ENCODE data around the gene LRCH2.

The LRCH2 gene, protein sequence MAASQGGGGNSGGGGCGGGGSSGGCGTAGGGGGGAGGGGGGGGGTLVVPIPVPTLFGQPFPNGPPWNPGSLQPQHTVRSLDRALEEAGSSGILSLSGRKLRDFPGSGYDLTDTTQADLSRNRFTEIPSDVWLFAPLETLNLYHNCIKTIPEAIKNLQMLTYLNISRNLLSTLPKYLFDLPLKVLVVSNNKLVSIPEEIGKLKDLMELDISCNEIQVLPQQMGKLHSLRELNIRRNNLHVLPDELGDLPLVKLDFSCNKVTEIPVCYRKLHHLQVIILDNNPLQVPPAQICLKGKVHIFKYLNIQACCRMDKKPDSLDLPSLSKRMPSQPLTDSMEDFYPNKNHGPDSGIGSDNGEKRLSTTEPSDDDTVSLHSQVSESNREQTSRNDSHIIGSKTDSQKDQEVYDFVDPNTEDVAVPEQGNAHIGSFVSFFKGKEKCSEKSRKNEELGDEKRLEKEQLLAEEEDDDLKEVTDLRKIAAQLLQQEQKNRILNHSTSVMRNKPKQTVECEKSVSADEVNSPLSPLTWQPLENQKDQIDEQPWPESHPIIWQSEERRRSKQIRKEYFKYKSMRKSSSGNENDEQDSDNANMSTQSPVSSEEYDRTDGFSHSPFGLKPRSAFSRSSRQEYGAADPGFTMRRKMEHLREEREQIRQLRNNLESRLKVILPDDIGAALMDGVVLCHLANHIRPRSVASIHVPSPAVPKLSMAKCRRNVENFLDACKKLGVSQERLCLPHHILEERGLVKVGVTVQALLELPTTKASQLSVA

DNA sequence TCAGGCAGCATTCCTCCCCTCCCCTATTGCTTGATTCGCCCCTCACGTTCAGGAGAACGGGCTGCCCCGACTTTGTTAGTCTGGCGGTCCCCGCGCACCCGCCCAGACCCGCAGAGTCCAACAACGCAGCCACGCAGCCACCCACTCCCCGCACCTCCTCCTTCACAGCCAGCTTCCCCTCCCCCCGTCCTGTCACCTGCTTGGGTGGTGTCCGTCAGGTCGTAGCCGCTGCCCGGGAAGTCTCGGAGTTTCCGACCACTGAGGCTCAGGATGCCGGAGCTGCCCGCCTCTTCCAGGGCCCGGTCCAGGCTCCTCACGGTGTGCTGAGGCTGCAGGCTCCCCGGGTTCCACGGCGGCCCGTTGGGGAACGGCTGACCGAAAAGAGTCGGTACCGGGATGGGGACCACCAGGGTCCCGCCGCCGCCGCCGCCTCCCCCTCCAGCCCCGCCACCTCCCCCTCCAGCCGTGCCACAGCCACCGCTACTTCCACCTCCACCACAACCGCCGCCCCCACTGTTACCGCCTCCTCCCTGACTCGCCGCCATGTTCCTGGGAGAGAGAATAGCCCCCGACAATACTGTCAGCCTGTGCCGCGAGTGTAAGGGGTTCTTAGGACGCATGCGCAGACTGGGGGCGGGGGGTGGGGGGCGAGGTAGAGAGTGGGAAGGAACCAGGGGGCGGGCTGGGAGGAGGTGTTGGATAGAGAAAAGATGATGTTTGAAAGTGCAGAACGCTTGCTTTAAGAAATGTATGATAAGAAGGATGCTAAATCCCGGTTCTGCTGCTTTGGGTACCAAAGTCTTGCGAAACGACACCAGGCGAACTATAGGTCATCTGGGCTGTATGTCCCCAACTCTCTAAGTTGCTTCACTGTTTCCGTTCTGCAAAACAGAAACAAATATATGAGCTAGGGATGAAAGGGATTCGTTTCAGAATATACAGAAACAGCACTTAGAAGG, at the start of gene LRCH2:
Gene LRCH2, minus strand, starts transcription at position 600 of the 959 bp plus-strand sequence. Its CDS starts 55 bp downstream, at position 545.
- peaks cover 5 to 11% of the 10 kb centered on the region in 2 donors for H3K27me3 ChIP-seq (ENCODE audit: control insufficient read depth in 2 of 2, insufficient read depth in 2 of 2, low read length in 2 of 2)
- H3K9me3 ChIP-seq (ENCODE audit: control insufficient read depth in 2 of 2, low read length in 2 of 2) = no peaks in the 10 kb centered on the region
- peak within 1 kb of the TSS; percentile 5 to 18 for H3K27ac ChIP-seq (ENCODE audit: low read depth in 2 of 2, low read length in 2 of 2)
- no peaks in the 10 kb centered on the region for H3K4me1 ChIP-seq (ENCODE audit: control insufficient read depth in 2 of 2, insufficient read depth in 2 of 2, low read length in 2 of 2)
- H3K36me3 ChIP-seq (ENCODE audit: control insufficient read depth in 2 of 2, insufficient read depth in 2 of 2, low read length in 2 of 2) = no peaks in the 10 kb centered on the region
- peak within 1 kb of the TSS in 1 of 2 donors; percentile 27 for H3K9ac ChIP-seq (ENCODE audit: low read depth in 1 of 2, low read length in 2 of 2)
- H3K4me3 ChIP-seq (ENCODE audit: low read length in 2 of 2) = peak within 1 kb of the TSS; percentile 49 to 56

DNA sequence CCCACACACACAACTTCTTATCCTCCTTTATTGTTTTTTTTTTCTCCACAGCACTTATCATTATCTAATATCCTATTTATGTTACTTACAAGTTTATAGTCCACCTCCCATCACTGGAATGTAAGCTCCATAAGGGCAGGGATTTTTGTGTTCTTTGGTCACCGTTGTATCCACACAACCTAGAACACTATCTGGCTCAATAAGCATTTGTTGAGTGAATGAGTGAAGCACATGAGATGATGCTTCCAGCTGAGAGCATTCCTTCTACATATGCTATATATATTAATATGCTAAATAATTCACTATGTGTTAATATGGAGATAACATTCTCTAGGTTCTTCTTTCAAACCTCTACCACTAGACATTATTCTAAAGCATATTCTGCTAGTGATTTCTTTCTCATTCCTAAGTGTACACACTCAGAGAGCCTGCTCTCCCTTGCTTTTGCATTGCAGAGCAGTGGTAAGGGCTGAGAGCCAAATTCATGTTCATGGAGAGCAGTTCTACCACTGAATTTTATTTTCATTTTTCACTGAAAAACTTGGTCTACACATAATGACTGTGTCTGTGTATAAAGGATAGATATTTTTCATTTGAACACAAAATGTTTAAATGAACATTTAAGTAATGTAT, 35.3 kb upstream of the LRCH2 start:
- Histone ChIP-seq H3K27ac (ENCODE audit: low read depth in 2 of 2, low read length in 2 of 2) (no peak overlapping the region), H3K9me3 (ENCODE audit: control insufficient read depth in 2 of 2, low read length in 2 of 2) (no peaks in the 10 kb centered on the region), H3K9ac (ENCODE audit: low read depth in 1 of 2, low read length in 2 of 2) (no peak overlapping the region), H3K4me3 (ENCODE audit: low read length in 2 of 2) (no peak overlapping the region), H3K4me1 (ENCODE audit: control insufficient read depth in 2 of 2, insufficient read depth in 2 of 2, low read length in 2 of 2) (no peaks in the 10 kb centered on the region), H3K27me3 (ENCODE audit: control insufficient read depth in 2 of 2, insufficient read depth in 2 of 2, low read length in 2 of 2) (peaks cover 0 to 3% of the 10 kb centered on the region in 2 donors), H3K36me3 (ENCODE audit: control insufficient read depth in 2 of 2, insufficient read depth in 2 of 2, low read length in 2 of 2) (no peaks in the 10 kb centered on the region)

DNA sequence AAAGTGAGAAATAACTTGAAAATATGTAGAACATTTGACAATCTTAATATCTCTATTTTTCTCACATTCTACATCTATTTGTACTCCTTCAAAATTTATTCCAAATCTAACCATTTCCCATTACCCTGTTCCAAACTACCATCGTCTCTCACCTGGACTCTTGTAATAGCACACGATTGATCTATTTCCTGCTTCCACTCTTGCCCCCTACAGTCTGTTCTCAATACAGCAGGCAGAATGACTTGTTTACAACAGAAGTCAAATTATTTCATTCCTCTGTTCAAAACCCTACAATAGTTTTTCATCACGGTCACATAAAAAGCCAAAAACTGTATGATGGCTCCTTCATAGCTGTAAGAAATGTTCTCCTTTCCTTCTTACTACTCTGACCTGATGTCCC, 34.5 kb upstream of the LRCH2 start:
- Histone ChIP-seq H3K4me1 (ENCODE audit: control insufficient read depth in 2 of 2, insufficient read depth in 2 of 2, low read length in 2 of 2) (no peaks in the 10 kb centered on the region), H3K27me3 (ENCODE audit: control insufficient read depth in 2 of 2, insufficient read depth in 2 of 2, low read length in 2 of 2) (peaks cover 0 to 3% of the 10 kb centered on the region in 2 donors), H3K27ac (ENCODE audit: low read depth in 2 of 2, low read length in 2 of 2) (no peak overlapping the region), H3K9me3 (ENCODE audit: control insufficient read depth in 2 of 2, low read length in 2 of 2) (no peaks in the 10 kb centered on the region), H3K9ac (ENCODE audit: low read depth in 1 of 2, low read length in 2 of 2) (no peak overlapping the region), H3K4me3 (ENCODE audit: low read length in 2 of 2) (no peak overlapping the region), H3K36me3 (ENCODE audit: control insufficient read depth in 2 of 2, insufficient read depth in 2 of 2, low read length in 2 of 2) (no peaks in the 10 kb centered on the region)

DNA sequence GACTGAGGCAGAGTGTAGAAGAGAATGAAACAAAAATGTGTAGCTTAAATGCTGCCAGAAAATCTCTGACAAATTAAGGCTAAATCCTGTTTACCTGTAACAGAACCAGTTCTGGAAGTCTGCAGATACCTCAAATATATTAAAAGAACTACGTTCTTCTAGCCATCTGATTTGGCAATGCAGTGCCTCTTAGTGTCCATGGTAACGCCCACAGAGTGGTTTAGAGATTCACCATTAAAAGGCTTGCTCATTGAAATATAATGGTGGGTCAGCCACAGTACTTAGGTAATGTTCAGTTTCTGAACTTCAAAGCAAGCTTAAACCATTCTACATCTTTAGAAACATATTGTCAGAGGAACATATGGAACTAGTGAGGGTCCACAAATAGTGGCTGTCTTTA, 32.4 kb upstream of the LRCH2 start:
- Histone ChIP-seq H3K9ac (ENCODE audit: low read depth in 1 of 2, low read length in 2 of 2) (no peak overlapping the region), H3K9me3 (ENCODE audit: control insufficient read depth in 2 of 2, low read length in 2 of 2) (no peaks in the 10 kb centered on the region), H3K4me3 (ENCODE audit: low read length in 2 of 2) (no peak overlapping the region), H3K27ac (ENCODE audit: low read depth in 2 of 2, low read length in 2 of 2) (no peak overlapping the region), H3K27me3 (ENCODE audit: control insufficient read depth in 2 of 2, insufficient read depth in 2 of 2, low read length in 2 of 2) (peaks cover under 1 to 5% of the 10 kb centered on the region in 2 donors), H3K4me1 (ENCODE audit: control insufficient read depth in 2 of 2, insufficient read depth in 2 of 2, low read length in 2 of 2) (no peaks in the 10 kb centered on the region), H3K36me3 (ENCODE audit: control insufficient read depth in 2 of 2, insufficient read depth in 2 of 2, low read length in 2 of 2) (no peaks in the 10 kb centered on the region)

DNA sequence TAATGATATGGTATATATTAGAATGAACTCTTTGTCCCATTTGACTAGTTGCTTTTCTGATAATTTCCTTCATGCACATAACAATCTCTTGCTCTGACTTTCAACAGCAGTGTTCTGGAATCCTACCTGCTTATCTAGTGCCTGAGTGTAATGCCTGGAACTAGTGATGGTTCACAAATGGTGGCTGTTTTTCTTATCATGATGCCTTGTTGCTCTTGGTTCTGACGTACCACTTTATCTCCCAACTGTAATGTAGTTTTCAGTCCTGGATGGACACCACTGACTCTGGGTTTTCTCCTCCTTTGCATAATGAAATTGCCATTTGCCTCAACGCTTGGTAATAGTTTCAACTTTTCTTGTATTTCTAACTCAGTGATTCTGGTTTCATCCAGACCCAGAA, 30.1 kb upstream of the LRCH2 start:
- H3K9ac ChIP-seq (ENCODE audit: low read depth in 1 of 2, low read length in 2 of 2) = no peak overlapping the region
- no peak overlapping the region for H3K4me3 ChIP-seq (ENCODE audit: low read length in 2 of 2)
- H3K27me3 ChIP-seq (ENCODE audit: control insufficient read depth in 2 of 2, insufficient read depth in 2 of 2, low read length in 2 of 2) = peaks cover 2 to 7% of the 10 kb centered on the region in 2 donors
- H3K27ac ChIP-seq (ENCODE audit: low read depth in 2 of 2, low read length in 2 of 2) = no peak overlapping the region
- no peaks in the 10 kb centered on the region for H3K36me3 ChIP-seq (ENCODE audit: control insufficient read depth in 2 of 2, insufficient read depth in 2 of 2, low read length in 2 of 2)
- H3K4me1 ChIP-seq (ENCODE audit: control insufficient read depth in 2 of 2, insufficient read depth in 2 of 2, low read length in 2 of 2) = no peaks in the 10 kb centered on the region
- no peaks in the 10 kb centered on the region for H3K9me3 ChIP-seq (ENCODE audit: control insufficient read depth in 2 of 2, low read length in 2 of 2)

DNA sequence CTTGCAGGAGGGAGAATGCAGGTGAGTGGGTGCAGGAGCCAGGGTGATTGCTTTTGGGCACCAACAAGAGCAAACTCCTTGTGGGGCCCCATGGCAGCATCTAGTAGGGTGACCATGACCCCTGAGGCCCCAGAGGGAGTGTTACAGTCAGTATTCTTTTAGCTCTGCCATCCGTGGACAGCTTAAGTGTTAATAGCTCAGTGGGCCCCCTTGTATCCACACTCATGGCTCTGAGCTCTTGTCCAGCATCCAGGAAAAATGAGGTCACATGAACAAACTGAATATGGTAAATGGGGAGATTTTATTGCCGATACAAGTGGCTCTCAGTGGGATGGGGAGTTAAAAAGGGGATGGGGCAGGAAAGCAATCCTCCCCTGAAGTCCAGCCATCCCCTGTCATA, 27.3 kb upstream of the LRCH2 start:
- H3K4me1 ChIP-seq (ENCODE audit: control insufficient read depth in 2 of 2, insufficient read depth in 2 of 2, low read length in 2 of 2) = no peaks in the 10 kb centered on the region
- no peaks in the 10 kb centered on the region for H3K9me3 ChIP-seq (ENCODE audit: control insufficient read depth in 2 of 2, low read length in 2 of 2)
- H3K9ac ChIP-seq (ENCODE audit: low read depth in 1 of 2, low read length in 2 of 2) = no peak overlapping the region
- peaks cover 2 to 7% of the 10 kb centered on the region in 2 donors for H3K27me3 ChIP-seq (ENCODE audit: control insufficient read depth in 2 of 2, insufficient read depth in 2 of 2, low read length in 2 of 2)
- no peak overlapping the region for H3K4me3 ChIP-seq (ENCODE audit: low read length in 2 of 2)
- no peak overlapping the region for H3K27ac ChIP-seq (ENCODE audit: low read depth in 2 of 2, low read length in 2 of 2)
- H3K36me3 ChIP-seq (ENCODE audit: control insufficient read depth in 2 of 2, insufficient read depth in 2 of 2, low read length in 2 of 2) = no peaks in the 10 kb centered on the region

DNA sequence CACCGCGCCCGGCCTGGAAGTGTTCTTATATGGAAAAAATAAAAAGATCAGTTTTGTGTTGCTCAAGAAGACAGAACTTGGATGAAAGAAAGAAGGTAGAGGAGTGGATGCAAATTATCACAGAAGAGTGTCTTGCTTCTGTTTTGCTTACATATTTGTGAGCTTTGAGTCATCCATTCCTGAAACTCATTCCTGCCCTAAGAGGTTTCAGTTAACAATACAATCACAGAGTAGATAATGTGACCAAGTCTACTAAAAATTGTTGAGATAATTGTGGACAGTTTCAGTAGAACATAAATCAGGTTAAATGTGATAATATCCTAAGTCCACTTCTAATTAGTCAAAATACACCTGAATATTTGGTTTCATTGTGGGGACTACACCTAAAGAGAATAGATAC, 26.4 kb upstream of the LRCH2 start:
- peaks cover 2 to 7% of the 10 kb centered on the region in 2 donors for H3K27me3 ChIP-seq (ENCODE audit: control insufficient read depth in 2 of 2, insufficient read depth in 2 of 2, low read length in 2 of 2)
- no peak overlapping the region for H3K9ac ChIP-seq (ENCODE audit: low read depth in 1 of 2, low read length in 2 of 2)
- no peak overlapping the region for H3K4me3 ChIP-seq (ENCODE audit: low read length in 2 of 2)
- no peaks in the 10 kb centered on the region for H3K36me3 ChIP-seq (ENCODE audit: control insufficient read depth in 2 of 2, insufficient read depth in 2 of 2, low read length in 2 of 2)
- no peak overlapping the region for H3K27ac ChIP-seq (ENCODE audit: low read depth in 2 of 2, low read length in 2 of 2)
- H3K9me3 ChIP-seq (ENCODE audit: control insufficient read depth in 2 of 2, low read length in 2 of 2) = no peaks in the 10 kb centered on the region
- no peaks in the 10 kb centered on the region for H3K4me1 ChIP-seq (ENCODE audit: control insufficient read depth in 2 of 2, insufficient read depth in 2 of 2, low read length in 2 of 2)

DNA sequence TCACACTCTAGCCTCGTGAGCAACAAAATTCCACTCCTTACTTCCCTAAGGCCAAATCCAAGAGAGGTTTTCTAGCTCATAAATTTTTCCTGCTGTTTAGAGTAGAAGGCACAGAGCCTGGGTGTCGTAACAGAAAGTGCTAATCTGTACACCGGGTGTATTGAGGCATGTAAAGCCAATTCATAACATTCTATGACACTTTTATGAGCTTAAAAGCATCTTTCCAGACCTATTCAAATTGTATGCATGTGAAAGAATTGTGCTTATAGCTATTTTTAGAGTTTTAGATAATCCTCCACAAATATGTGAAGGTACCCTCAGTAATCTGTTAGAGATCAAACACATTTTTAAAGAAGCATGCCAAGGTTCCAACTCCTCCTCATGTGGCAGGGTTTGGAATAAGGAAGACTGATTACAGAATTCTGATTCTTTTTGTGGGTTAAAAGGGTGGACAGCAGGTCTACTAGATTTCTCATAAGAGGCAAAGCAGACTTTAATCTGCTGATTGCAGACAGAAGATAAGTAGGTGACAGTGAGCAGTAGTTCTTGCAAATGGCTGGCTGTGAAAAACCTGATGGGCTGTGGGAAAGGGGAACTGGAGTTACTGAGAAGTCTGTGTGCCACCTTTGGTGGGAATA, 25.5 kb upstream of the LRCH2 start:
- H3K4me3 ChIP-seq (ENCODE audit: low read length in 2 of 2) = no peak overlapping the region
- H3K9me3 ChIP-seq (ENCODE audit: control insufficient read depth in 2 of 2, low read length in 2 of 2) = no peaks in the 10 kb centered on the region
- H3K4me1 ChIP-seq (ENCODE audit: control insufficient read depth in 2 of 2, insufficient read depth in 2 of 2, low read length in 2 of 2) = no peaks in the 10 kb centered on the region
- H3K9ac ChIP-seq (ENCODE audit: low read depth in 1 of 2, low read length in 2 of 2) = no peak overlapping the region
- no peak overlapping the region for H3K27ac ChIP-seq (ENCODE audit: low read depth in 2 of 2, low read length in 2 of 2)
- no peaks in the 10 kb centered on the region for H3K36me3 ChIP-seq (ENCODE audit: control insufficient read depth in 2 of 2, insufficient read depth in 2 of 2, low read length in 2 of 2)
- peaks cover 2 to 7% of the 10 kb centered on the region in 2 donors for H3K27me3 ChIP-seq (ENCODE audit: control insufficient read depth in 2 of 2, insufficient read depth in 2 of 2, low read length in 2 of 2)

DNA sequence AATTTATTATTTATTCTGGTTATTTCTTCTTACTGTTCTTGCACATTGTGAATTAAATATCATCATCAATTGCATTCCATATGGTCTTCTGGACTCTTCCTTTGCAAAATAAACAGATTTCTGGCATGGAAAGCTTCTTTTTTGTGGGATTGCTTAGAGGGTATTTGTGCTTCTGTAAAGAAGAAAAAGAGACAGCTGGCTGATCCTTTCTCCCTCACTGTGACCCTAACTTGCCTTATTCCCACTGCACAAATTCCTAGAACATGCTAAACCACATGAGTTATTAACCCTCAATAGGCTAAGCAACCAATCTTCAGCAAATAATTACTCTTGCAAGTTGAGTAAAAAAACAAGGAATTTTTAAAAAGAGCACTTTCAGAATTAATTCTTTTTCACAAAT, 23.8 kb upstream of the LRCH2 start:
- peaks cover 2 to 7% of the 10 kb centered on the region in 2 donors for H3K27me3 ChIP-seq (ENCODE audit: control insufficient read depth in 2 of 2, insufficient read depth in 2 of 2, low read length in 2 of 2)
- H3K4me1 ChIP-seq (ENCODE audit: control insufficient read depth in 2 of 2, insufficient read depth in 2 of 2, low read length in 2 of 2) = no peaks in the 10 kb centered on the region
- no peak overlapping the region for H3K27ac ChIP-seq (ENCODE audit: low read depth in 2 of 2, low read length in 2 of 2)
- no peak overlapping the region for H3K9ac ChIP-seq (ENCODE audit: low read depth in 1 of 2, low read length in 2 of 2)
- H3K36me3 ChIP-seq (ENCODE audit: control insufficient read depth in 2 of 2, insufficient read depth in 2 of 2, low read length in 2 of 2) = no peaks in the 10 kb centered on the region
- no peak overlapping the region for H3K4me3 ChIP-seq (ENCODE audit: low read length in 2 of 2)
- H3K9me3 ChIP-seq (ENCODE audit: control insufficient read depth in 2 of 2, low read length in 2 of 2) = no peaks in the 10 kb centered on the region

Data from mucosa of rectum (tissue), 2 donors.